GM18505 (cell line): ENCODE results near the gene RIPOR2.
"Not testable (repeated sequence)": the region's sequence is repeated elsewhere in the genome, so short reads cannot be mapped to it uniquely, and the experiment has no call there.

Source experiments
- ATAC-seq: cut with Tn5 transposase; IDR thresholded peaks from one replicate; pipeline ENCODE4 v1.9.1; 2021; ENCODE audit not compliant: unreplicated experiment
- POLR2A ChIP-seq: IDR thresholded peaks from 4 replicates; pipeline ENCODE4 v1.6.1; 2011; ENCODE audit warnings: borderline replicate concordance; ENCODE audit not compliant: insufficient read depth, insufficient read length; ENCODE audit errors: extremely low read depth

Gene RIPOR2

GRCh38 chr6:24760210-24760609, 175.6 kb downstream of the RIPOR2 start:
- ATAC-seq: no peak
- TF ChIP-seq POLR2A: no peak

GRCh38 chr6:24759718-24760117, 176.0 kb downstream of the RIPOR2 start:
- ATAC-seq: no peak
- TF ChIP-seq POLR2A: no peak

DNA sequence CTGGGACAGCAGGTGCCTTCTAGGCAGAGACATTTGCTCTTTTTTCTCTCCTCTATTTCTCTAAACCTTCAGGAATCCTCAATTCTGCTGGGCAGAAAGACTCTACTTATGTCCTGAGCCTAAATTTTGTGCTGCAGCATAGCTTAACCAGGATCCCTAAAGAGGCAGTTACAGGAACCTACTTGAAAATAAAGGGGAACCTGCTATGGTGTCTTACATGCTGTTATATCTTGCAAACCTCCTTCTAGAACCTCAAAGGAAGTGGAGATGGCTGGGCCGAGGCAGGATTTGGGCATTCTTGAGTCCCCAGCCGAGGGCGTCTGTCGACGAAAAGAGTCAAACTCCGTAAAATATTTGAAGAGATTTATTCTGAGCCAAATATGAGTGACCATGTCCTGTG, 178.1 kb downstream of the RIPOR2 start:
- no peak for ATAC-seq

DNA sequence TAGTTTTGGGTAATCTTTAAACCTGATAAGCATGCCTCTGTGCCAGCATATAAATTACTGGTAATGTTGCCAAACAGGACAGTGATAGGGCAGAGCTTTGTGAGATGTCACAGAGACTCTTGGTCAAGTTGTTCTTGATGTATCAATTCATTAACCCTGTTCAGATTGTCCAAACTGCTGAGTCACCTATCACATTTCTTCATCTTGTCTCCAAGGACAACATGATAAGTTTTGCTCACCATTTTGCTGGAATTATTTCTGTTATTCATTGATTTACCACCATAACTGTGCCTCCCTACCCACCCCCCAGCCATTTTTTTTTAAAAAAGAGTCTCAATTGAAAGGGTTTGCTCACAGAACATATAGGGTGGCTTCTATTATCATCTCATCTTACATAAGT, 180.5 kb downstream of the RIPOR2 start:
- ATAC-seq: no peak
- TF ChIP-seq POLR2A: no peak

More for the DNA sequence above, 178.1 kb downstream of the RIPOR2 start:
- no peak for TF ChIP-seq POLR2A

- not testable (repeated sequence) for ATAC-seq
Observed at GRCh38 chr6:24754378-24754777, 181.4 kb downstream of the RIPOR2 start.
